Left hindlimb (tissue), 1 donor: ENCODE data around the gene SUPT3H.
"Not testable (repeated sequence)": the region's sequence is repeated elsewhere in the genome, so short reads cannot be mapped to it uniquely, and the experiment has no call there.

Experiments
- DNase-seq: peaks from one replicate; pipeline ENCODE4 v3.0.0-alpha.2; 2018

The SUPT3H gene

DNA sequence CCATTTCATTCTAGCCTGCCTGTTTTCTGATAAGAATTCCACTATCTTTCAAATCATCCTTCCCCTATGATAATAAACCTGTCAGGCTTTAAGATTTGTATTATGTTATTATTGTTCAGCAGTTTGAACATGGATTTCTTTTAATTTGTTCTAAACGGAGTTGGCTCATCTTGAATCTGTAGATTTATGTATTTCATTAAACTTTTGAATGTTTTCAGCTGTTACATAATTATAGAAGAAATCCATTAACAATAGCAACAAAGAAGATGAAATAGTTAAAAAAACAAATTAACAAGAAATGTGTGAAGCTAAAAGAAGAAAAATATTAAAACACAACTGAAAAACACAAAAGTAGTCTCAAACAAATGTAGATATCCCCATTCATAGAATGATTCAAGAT, 273.3 kb downstream of the SUPT3H start:
- no peak for DNase-seq

DNA sequence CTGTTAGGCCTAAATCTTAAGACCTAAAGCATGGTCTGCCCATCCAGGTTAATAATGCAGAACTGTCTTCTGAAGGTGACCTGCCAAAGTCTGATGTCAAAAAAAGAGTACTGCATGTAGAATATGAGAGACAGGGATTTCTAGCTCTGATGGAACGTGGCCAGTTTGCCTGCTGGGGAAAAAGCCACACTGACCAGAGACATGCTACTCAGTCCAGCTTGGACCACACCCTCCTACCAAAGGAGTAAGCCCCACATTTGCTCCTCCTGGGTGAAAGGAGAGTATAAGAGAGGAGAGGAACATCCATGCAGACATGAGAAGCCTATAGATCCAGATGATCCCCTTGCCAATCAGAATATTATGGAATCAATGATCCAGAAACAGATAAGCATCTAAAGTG, 279.5 kb downstream of the SUPT3H start:
- no peak for DNase-seq

DNA sequence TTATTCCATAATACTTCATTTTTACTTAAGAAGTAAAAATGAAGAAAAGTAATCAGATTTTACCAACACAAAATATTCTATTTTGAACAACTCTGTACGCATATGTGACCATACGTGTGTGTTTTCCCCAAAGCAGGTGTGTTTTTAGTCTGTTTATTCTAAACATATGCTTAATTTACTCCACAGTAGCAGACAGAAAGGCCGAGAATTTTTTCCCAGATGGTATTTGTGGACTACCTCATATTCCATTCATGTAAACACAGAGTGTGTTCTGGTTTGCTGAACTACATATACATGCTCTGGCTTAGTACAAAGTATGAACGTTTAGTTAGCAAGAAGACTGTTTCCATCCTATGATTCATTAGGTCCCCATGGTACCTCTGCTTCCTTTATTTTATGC, 282.9 kb downstream of the SUPT3H start:
- DNase-seq: no peak

DNA sequence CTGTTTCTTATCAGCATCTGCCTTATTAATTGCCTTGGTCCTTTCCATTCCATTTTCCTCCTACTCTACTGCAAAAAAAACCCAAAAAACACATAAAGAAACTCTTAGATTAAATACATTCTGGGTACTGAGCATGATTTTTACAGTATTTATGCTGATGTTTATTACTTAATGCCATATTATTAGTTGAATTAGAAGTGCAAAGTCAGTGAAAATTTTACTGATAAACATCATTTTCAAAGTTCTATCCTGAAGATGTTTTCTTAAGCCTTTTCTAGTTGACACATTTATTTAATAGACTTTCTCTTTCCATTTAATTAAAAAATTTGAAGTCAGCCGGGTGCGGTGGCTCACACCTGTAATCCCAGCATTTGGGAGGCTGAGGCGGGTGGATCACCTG, 285.6 kb downstream of the SUPT3H start:
- no peak for DNase-seq

DNA sequence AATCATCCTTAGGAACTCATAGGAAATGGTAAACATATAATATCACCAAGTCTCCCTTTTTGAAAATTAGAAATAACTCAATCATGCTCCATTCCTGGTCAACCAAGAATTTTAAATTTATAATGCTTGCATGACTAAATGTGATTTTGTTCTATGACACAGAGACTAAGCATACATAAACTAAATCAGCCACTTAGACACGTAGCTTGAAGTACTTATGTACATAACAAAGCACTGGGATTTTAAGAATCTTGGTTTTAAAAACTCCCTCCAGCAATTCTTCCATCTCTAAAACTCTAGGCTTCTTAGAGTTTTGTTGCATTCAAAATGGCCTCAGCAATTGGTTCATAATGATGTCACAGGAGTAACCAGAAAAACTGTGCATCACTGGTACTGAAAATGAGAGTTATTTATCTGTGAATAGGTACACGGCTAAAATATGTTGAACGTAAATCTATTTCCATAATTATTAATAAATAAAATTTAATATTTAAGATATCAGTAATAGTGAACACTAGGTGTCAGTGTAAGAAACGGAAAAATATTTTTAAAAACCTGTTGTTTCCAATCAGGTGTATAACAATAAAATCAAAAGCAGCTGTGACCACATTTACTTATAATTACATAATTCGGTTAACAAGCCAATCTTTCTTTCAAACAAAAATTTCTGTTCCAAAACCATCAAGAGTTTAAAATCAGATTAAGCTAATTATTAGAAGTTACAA, 291.2 kb downstream of the SUPT3H start:
- no peak for DNase-seq

DNA sequence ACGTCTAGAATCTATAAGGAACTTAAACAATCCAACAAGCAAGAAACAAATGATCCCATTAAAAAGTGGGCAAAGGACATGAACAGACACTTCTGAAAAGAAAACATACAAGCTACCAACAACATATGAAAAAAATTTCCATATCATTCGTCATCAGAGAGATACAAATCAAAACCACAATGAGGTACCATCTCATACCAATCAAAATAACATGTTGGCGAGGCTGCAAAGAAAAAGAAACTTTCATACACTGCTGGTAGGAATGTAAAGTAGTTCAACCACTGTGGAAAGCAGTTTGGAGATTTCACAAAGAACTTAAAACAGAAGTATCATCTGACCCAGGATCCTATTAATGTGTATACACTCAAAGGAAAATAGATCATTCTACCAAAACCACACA, 293.5 kb downstream of the SUPT3H start:
- no peak for DNase-seq

DNA sequence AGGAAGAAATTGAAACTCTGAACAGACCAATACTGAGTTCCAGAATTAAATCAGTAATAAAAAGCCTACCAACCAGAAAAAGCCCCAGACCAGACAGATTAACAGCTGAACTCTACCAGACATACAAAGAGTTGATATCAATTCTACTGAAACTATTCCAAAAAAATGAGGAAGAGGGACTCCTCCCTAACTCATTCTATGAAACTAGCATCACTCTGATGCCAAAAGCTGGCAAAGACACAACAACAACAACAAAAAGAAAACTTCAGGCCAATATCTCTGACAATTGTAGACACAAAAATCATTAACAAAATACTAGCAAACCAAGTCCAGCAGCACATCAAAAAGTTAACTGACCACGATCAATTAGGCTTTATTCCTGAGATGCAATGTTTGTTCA, 295.6 kb downstream of the SUPT3H start:
- DNase-seq: no peak

DNA sequence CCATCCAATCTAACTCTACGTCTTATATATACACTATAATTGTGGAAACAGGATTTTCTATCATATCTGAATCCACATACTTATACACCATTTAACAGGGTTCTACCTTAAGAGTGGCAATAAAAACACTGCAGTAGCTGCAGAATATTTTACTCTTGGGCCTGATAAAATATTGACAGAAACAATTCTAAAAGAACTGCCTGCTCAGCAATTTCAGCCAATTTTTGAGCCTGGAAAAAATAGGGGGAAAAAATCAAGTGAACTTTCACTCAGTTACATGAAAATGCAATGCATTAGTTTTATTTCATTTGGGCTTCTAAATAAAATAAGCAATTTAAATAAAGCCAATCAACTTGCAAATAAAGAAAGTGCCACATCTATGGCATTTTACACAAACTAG, 296.1 kb downstream of the SUPT3H start:
- DNase-seq: no peak

DNA sequence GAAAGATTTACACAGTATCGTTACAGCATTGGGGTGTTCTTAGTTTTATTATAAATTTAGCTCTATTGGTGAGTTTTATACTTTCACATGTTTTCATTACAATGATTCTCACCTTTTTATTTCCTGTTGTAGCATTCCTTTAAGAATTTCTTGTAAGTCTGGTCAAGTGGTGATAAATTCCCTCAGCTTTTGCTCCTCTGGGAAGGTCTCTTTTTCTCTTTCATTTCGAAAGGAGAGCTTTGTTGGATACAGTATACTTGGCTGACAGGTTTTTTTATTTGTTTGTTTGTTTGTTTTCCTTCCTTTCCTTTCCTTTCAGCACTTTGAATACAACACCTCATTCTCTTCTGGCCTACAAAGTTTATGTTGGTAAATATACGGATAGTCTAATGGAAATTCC, 299.3 kb downstream of the SUPT3H start:
- DNase-seq: no peak

DNA sequence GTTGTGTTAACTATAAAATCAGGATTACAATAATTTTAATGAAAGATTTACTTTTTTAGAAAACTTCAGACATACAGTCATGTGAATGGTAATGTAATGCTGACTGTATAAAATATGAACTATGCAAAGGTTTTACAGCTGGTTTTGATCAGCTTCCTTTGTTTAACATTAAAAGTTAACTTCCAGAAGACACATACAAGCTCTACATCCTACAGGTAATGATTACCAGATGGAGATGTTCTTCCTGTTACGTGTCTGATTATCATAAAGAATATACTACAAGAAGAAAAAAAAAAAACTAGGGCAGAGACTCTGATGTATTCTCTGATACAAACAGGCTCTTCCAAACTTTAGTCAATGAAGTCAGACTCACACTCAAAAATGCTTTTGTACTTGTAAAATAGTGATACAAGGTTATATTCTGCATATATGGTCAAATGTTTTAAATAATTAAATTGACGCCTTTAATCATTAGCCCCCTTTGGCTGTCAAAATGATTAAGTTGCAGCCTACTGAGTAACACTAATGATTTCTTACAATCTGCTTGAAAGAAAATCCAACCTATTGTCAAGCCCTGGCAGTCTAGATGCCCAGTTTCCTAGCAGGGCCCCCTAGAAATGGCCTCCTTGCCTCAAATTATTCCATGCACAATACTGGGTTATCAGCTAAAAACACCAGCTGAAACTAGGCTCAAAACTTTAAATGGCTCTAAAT, 301.4 kb downstream of the SUPT3H start:
- DNase-seq: no peak

DNA sequence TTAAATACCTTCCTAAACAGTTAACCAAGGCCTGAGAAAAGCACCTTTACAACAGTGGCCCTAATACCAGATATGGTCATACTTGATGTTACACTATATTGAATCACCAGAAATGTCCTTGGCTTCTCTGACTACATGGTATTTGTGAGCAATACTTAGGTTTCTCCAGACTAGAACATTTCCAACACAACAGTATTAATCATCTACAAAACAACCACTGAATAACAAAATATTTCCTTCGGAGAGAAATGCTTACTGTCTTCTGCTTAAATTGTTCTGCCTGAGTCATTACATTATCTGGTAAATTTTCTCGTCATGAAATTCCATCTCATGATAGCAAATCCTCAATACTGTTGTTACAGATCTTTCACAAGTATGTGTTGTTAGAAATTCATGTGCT, 302.5 kb downstream of the SUPT3H start:
- DNase-seq: no peak

DNA sequence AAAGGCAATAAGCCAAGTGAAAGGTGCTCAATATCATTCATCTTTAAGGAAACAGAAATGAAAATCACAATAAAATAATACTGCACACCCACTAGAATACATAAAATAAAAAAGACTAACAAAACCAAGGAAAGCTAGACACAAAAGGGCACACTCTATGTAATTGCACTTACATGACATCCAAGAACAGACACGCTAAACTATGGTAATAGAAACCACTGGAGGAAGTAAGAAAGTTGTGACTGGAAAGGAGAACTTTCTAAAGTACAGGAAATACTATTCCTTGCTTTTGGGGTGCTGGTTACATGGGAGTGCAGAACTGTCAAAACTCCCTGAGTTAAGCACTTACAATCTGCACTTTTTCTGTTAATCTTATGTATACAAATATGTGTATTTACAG, 303.3 kb downstream of the SUPT3H start:
- DNase-seq: no peak

DNA sequence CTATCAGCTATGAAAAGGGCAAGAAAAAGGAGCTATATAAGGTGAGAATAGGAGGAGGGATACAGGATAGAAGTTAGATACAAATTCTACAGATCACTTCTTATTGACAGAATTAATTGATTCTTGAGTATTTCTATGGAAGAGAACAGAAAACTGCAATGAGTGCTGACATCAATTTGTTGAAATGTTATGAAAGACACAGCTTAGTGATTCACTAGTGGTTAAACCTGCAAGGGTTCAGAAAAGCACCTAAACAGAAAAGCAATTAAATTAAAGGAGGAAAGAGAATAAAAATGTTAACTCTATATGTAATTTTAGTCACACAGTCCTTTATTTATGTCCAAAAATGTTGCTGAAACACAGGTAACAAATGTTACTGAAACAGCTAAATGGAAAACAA, 304.0 kb downstream of the SUPT3H start:
- no peak for DNase-seq

DNA sequence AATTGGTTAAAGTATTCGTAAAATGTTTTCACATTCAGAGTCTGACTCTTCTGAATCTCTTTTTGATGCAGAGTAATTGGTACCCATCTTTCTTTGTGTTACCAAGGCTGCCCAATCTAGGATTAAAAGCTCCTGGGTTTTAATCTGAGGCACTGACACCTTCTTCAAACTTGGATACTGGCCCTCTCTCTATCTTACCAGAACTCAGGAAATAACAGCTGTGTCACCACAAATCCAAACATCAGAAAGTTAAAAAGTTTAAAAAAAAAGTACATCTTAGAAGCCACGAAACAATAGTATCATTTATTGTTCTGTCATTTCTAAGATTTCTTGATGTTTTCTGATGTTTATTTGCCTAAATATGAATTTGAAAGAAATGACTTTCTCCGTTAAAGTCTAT, 305.1 kb downstream of the SUPT3H start:
- no peak for DNase-seq

DNA sequence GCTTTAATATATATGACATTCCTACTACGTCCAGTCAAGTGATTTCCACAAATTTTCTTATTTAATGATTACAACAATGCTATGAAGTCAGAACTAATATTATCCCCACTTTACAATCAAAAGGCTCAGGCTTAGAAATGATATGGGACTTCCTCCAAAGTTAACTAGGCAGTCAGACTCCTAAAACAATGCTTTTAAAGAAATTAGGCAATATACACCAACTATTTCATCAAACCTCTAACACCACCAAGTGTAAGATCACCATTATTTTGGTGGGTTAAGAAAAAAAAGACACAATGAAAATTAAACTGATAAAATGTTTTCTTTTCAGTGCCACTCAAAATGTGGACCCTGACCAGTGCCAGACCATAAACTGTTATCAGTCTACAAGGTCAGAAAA, 305.7 kb downstream of the SUPT3H start:
- no peak for DNase-seq

DNA sequence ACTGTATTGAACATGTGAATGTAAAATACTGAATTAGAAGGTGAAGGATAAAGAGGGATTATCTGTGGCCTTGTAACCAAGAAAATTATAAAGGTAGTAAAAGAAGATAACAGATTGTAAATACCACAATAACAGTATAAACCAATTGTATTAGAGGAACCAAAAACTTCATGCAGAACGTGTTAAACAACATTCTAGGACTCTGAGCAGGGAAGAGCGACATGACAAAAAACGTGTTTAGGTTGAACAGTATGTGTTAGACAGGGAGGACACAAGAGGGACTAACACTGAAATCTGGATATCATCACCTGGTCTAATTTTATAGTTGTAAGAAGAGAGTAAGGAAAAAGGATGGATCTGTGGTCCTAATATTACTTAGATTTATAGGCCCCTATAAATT, 308.6 kb downstream of the SUPT3H start:
- DNase-seq: no peak

DNA sequence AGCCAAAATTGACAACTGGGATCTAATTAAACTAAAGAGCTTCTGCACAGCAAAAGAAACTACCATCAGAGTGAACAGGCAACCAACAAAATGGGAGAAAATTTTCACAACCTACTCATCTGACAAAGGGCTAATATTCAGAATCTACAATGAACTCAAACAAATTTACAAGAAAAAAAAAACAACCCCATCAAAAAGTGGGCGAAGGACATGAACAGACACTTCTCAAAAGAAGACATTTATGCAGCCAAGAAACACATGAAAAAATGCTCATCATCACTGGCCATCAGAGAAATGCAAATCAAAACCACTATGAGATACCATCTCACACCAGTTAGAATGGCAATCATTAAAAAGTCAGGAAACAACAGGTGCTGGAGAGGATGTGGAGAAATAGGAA, 310.3 kb downstream of the SUPT3H start:
- DNase-seq: not testable (repeated sequence)

DNA sequence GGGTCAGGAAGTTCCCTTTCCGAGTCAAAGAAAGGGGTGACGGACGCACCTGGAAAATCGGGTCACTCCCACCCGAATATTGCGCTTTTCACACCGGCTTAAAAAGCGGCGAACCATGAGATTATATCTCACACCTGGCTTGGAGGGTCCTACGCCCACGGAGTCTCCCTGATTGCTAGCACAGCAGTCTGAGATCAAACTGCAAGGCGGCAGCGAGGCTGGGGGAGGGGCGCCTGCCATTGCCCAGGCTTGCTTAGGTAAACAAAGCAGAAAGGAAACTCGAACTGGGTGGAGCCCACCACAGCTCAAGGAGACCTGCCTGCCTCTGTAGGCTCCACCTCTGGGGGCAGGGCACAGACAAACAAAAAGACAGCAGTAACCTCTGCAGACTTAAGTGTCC, 315.1 kb downstream of the SUPT3H start:
- not testable (repeated sequence) for DNase-seq

DNA sequence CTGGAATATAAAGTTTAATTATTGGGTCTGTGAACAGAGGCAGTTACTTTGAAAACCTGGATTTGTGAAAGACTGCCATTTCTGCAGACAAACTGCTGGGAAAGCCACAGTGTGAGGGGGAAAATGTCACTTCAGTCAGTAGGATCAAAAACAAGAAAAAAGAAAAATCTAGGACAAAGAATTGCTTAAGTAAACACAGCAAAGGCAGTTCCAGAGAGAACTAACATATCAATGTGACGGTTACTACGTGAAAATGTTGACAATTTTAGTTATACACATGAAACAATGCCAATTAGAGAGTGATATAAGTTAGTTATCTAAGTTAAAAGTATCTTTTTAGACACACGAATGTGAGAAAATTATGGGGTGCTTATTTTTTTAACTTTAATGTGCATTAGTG, 320.0 kb downstream of the SUPT3H start:
- DNase-seq: no peak

DNA sequence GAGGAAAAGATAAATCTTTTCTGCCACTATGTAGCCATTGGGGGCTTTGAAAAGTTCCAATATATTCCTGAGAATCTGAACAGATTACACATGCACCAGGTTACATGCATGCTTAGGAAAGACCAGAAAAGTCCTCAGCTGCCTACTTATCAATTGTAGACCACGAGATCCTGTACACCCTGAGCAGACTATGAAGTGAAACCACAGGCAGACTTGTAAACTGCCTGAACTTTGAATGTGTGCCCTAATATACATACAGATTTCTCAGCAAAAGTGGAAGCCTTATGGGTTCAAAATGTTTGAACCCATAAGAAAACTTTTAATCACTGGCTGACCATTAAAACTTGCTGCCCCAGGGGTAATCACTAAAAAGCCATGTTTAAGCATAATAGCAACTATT, 323.1 kb downstream of the SUPT3H start:
- DNase-seq: no peak

DNA sequence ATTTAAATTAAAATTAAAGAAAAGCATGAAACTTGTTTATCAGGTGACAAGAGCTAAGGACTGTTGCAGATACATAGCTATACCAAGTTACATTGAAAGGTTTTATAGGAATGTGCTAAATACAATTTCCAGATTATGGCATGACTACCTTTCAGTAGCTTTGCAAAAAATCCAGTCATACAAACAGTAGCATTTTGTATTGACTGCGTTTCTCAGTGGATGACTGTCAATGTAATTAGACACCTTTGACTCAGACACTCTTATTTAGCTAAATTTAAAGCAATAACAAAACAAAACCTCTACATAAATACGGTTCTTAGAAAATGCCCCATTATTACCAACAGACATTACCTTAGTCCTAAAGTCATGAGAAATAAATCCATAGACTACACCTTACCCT, 325.4 kb downstream of the SUPT3H start:
- no peak for DNase-seq

DNA sequence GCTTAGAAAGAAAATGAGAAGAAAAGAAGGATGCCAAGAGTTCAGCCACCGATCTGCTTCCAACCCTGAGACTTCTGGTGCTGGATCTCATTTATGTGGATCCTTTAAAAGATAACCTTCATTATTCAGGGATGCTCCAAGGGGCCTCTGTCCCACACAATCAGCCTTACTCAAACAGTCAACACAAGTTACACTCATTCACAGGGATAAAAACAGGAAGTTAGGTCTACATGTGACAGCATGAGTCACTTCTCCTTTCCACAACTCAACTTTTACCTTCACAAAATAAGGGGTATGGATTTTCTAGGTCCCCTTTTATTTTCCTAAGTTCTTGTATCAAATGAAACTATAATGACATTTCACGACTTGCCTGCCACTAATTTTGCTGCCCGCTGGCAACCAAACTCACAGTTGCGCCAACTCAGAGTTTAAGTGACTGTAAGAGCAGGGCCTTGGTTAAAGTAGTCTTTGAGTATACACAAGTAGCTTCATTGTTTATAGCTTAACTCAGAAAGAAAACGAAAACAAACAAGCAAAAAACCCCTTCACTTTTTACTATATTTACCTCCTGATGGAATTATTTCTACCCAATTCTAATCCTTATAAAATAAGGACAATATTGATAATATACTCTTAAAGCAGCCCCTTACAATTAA, 328.4 kb downstream of the SUPT3H start:
- DNase-seq: no peak

DNA sequence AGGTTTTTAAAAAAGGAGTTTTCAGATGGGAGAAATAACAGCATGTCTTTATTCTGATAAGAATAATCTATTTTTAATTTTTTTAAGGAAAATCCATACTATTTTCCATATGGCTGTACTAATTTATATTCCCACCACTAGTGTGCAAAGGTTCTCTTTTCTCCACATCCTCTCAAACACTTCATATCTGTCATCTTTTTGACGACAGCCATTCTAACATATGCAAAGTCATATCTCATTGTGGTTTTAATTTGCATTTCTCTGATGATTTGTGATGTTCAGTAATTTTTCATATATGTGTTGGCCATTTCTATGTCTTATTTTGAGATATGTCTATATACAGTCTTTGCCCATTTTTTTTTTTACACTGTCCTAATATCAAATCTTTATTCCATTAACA, 330.2 kb downstream of the SUPT3H start:
- DNase-seq: no peak

DNA sequence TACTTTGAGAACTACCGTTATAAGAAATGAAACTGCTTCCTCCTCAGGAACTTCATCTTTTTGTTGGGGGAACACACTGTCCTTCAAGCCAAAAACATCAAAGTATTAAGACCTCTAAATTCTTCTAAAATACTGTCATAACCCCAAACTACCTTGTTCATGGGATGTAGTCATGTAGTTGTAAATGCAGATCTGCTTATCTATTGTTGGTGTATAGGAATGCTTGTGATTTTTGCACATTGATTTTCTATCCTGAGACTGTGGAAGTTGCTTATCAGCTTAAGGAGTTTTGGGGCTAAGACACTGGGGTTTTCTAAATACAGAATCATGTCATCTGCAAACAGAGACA, 332.5 kb downstream of the SUPT3H start:
- no peak for DNase-seq
